BJ (cell line): ENCODE data around the gene NFIA. TPM values are rescaled to one million over a fixed set of nuclear protein-coding genes. Genes with fewer than 3 reads are reported as not detected.
"Not testable (repeated sequence)": the region's sequence is repeated elsewhere in the genome, so short reads cannot be mapped to it uniquely, and the experiment has no call there.

Experiments
- CTCF ChIA-PET: fragments of 350-600 bp; formaldehyde crosslinking; extraction: SDS; loops from one replicate; lab custom pipeline; 2021; ENCODE audit warnings: antibody characterized with exemption, inconsistent platforms; lab: Yijun Ruan, JAX
- POLR2A ChIA-PET: fragments of 300-600 bp; sonication (Branson Sonifier 250); formaldehyde crosslinking; extraction: SDS; loops from one replicate; lab custom pipeline; 2021; ENCODE audit warnings: antibody characterized with exemption; lab: Charles Lee
- DNase-seq: peaks from one replicate; pipeline ENCODE4 v3.0.0-alpha.2; 2011; ENCODE audit warnings: low read depth
- H3K27me3 ChIP-seq: 2 replicates; pipeline ENCODE4 v1.6.0; 2011; ENCODE audit warnings: low read length; ENCODE audit not compliant: control insufficient read depth, insufficient read depth
- H3K36me3 ChIP-seq: 2 replicates; pipeline ENCODE4 v1.5.1; 2011; ENCODE audit warnings: low read length; ENCODE audit not compliant: control insufficient read depth, insufficient read depth
- H3K4me3 ChIP-seq: 2 replicates; pipeline ENCODE4 v1.5.1; 2011; ENCODE audit warnings: low read depth, mild to moderate bottlenecking, control low read depth, low read length
- polyA plus RNA-seq: library from polyadenylated mRNA; depleted of rRNA; stranded (reverse); fragments of >200 nt; gene quantifications from 2 replicates; pipeline ENCODE4 v1.2.3, GENCODE V29; 2011
- TF ChIP-seq, protein P1 (sequence below): IDR thresholded peaks from 2 replicates; pipeline ENCODE4 v1.5.1; 2011; ENCODE audit warnings: low read depth, mild to moderate bottlenecking, control low read depth, inconsistent platforms, low read length, moderate library complexity; ENCODE audit not compliant: insufficient read depth

Gene NFIA
- polyA plus RNA-seq, 1 experiment = 4.5 TPM

DNA sequence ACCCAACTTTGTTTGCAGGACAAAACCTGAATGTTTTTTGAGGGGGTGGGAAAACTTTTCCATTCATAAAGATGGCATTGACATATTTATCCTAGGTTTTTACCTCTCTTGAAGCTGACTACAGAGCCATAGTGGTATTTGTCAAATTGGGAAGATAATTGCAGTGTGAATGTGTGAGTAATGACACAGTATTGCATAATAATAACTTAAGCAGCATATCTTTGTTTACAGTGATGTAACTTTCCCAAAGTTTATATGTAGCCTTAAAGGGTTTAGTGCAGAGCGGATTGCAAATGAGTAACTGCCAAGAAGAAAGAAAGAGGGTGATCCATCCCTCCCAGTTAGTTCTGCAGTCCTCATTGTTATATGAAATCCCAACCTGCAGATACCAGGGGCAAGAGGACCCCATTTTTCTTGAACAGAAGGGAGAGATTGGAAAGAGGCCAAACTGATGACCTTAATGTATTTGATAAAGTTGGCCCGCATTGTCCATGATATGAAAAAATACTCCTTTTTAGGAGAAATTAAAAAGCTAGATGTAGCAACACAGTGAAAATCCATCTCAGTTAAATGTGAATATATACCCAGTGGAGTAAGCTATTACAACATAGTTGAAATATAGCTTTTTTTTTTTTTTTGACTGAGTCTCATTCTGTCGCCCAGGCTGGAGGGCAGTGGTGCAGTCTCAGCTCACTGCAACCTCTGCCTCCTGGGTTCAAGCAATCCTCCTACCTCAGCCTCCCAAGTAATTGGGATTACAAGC is 23.7 kb upstream of the NFIA start:
- Histone ChIP-seq H3K36me3 (no peaks in the 10 kb centered on the region), H3K27me3 (no peaks in the 10 kb centered on the region), H3K4me3 (no peak overlapping the region)
- no peak for DNase-seq
- POLR2A ChIA-PET = no interaction called here
- CTCF ChIA-PET = interaction anchor here (1.1 to 4.6 kb wide), 2 partner anchors 9 to 394 kb away, joined by 4 to 21 read pairs; no protein-coding TSS in a partner anchor
- TF ChIP-seq, protein P1, sequence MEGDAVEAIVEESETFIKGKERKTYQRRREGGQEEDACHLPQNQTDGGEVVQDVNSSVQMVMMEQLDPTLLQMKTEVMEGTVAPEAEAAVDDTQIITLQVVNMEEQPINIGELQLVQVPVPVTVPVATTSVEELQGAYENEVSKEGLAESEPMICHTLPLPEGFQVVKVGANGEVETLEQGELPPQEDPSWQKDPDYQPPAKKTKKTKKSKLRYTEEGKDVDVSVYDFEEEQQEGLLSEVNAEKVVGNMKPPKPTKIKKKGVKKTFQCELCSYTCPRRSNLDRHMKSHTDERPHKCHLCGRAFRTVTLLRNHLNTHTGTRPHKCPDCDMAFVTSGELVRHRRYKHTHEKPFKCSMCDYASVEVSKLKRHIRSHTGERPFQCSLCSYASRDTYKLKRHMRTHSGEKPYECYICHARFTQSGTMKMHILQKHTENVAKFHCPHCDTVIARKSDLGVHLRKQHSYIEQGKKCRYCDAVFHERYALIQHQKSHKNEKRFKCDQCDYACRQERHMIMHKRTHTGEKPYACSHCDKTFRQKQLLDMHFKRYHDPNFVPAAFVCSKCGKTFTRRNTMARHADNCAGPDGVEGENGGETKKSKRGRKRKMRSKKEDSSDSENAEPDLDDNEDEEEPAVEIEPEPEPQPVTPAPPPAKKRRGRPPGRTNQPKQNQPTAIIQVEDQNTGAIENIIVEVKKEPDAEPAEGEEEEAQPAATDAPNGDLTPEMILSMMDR = no peak

DNA sequence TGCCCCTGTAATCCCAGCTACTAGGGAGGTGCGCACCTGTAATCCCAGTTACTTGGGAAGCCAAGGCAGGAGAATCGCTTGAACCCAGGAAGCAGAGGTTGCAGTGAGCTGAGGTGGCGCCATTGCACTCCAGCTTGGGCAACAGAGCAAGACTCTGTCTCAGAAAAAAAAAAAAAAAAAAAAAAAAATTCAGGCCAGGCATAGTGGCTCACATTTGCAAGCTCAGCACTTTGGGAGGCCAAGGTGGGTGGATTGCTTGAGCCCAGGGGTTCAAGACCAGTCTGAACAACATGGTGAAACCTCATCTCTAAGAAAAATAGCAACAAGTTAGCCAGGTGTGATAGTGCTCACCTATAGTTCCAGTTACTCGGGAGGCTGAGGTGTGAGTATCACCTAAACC is 20.8 kb upstream of the NFIA start:
- POLR2A ChIA-PET, DNase-seq, H3K36me3 ChIP-seq, H3K4me3 ChIP-seq, H3K27me3 ChIP-seq: not testable (repeated sequence)
- CTCF ChIA-PET = interaction anchor here (0.7 to 4.6 kb wide), 2 partner anchors 12 to 498 kb away, joined by 3 to 21 read pairs; no protein-coding TSS in a partner anchor

DNA sequence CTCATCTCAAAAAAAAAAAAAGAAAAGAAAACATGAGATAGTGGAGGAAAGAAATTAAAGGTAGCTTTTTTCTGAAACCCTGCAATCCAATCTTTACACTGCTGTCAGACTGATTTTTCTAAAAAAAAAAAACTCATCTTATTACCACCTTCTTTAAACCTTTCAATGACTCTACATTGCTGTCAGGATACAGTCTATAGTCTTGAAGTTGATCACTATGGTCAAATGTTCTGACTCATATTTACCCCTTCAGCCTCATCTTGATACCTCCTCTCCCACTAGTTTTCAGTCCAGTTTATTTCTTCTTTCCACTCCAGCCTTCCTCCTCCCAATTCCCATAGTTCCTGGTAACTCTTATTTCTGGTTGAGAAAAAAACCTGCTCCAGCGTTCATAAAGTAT is 17.7 kb upstream of the NFIA start:
- POLR2A ChIA-PET = no interaction called here
- Histone ChIP-seq H3K4me3 (no peak overlapping the region), H3K27me3 (no peaks in the 10 kb centered on the region), H3K36me3 (no peaks in the 10 kb centered on the region)
- CTCF ChIA-PET = no interaction called here
- DNase-seq = no peak
- TF ChIP-seq, protein P1 = no peak

DNA sequence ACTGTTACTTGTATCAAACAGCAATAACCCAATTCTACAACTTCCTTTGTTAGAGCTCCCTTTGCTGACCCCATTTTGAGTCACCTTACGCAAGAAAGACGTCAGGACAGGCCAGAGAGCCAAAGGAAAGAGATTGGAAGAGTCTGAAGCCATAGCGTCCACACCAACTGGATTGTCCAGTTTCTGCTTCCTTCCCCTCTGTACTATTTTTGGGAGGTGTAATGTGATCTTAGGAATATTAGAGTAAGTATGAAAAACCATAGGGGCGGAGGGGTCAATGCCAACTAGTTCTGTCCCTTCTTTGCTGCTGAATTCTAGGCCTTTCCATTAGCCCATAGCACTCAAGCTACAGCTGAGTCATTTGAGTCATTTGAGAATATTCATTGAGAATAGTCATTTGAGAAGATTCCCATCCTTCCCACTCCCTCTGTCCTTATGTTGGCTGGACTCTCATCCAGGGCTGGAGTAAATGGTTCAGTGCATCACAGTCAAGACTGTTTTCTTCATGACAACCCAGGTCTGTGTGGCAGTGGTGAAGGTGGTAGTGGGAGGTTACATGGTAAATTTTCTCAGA is 14.8 kb upstream of the NFIA start:
- POLR2A ChIA-PET = no interaction called here
- Histone ChIP-seq H3K4me3 (no peak overlapping the region), H3K27me3 (no peaks in the 10 kb centered on the region; the same call in 1 of the 2 replicates), H3K36me3 (no peaks in the 10 kb centered on the region)
- CTCF ChIA-PET = interaction anchor here (1.0 to 1.1 kb wide), 2 partner anchors 12 to 18 kb away, joined by 3 read pairs; no protein-coding TSS in a partner anchor
- no peak for DNase-seq
- TF ChIP-seq, protein P1 = no peak

DNA sequence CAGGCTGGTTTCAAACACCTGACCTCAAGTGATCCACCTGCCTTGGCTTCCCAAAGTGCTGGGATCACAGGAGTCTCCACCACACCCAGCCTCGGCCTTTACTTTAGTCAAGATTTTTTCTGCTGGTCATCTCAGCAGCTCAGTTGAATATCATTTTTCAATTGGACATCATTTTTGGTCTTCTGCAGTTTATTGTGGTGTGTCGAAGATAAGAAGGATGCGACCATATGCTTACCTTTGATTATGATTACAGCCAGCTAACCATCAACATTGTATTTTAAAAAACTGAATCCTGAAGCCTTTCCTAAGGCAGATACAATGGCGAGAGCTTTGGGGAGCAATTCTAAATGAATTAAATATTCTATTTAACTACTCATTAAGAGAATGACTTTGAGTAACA is 12.3 kb upstream of the NFIA start:
- ChIA-PET CTCF (interaction anchor here (0.6 to 2.3 kb wide), 2 partner anchors 20 to 1099 kb away, joined by 3 to 7 read pairs; no protein-coding TSS in a partner anchor), POLR2A (no interaction called here)
- no peaks in the 10 kb centered on the region for H3K36me3 ChIP-seq
- TF ChIP-seq, protein P1 = no peak
- H3K27me3 ChIP-seq = no peaks in the 10 kb centered on the region; the same call in 1 of the 2 replicates
- H3K4me3 ChIP-seq = no peak overlapping the region
- no peak for DNase-seq
